HG02763 (cell line): ENCODE measurements around the gene ELOVL5.
"Not testable (repeated sequence)": the region's sequence is repeated elsewhere in the genome, so short reads cannot be mapped to it uniquely, and the experiment has no call there.

ENCODE experiments used
- ATAC-seq: cut with Tn5 transposase; IDR thresholded peaks from one replicate; pipeline ENCODE4 v1.9.1; 2021; ENCODE audit warnings: mild to moderate bottlenecking, moderate library complexity; ENCODE audit not compliant: unreplicated experiment

ELOVL5 gene, protein sequence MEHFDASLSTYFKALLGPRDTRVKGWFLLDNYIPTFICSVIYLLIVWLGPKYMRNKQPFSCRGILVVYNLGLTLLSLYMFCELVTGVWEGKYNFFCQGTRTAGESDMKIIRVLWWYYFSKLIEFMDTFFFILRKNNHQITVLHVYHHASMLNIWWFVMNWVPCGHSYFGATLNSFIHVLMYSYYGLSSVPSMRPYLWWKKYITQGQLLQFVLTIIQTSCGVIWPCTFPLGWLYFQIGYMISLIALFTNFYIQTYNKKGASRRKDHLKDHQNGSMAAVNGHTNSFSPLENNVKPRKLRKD

DNA sequence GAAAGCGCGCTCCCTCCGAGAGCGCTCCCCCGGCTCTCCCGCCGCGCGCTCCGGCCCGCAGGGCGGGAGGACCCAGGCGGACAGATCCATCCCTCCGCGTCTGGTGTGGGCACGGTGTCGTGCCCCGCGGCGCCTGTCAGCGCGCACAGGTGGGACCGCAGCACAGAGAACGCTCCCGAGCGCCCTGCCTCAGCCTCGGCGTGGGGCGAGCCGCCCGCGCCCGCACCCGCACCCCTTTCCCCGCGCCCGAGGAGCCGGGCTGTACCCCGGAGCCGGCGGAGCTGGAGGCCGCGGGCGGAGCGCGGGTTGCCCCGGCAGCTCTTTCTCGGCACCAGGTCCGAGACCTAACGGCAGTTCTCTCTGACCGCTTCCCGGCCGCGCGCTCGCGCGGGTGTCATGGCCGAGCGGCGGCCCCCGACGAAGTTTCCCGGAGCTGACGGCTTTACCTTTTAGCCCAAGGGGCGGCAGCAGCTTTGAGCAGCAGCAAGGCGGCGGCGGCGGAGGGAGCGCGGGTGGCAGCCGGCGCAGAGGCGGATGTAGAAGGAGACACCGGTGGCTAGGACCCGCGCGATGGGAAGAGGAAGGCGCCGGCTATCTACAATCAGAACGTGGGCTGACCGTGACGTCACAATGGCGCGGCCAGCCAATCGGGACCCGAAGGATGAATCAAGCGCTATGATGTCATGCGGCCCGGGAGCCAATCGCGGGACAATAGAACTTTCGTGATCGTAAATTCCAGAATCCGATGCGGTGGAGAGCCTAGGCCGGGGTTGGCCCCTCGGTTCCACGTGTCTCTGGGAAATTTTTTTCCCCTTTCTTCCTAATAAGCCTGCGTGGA, at the start of gene ELOVL5:
ELOVL5 (minus strand) TSS at position 580 of the 838 bp plus-strand sequence. CDS start 53,251 bp downstream, outside the sequence.
- ATAC-seq: peak; percentile 78

DNA sequence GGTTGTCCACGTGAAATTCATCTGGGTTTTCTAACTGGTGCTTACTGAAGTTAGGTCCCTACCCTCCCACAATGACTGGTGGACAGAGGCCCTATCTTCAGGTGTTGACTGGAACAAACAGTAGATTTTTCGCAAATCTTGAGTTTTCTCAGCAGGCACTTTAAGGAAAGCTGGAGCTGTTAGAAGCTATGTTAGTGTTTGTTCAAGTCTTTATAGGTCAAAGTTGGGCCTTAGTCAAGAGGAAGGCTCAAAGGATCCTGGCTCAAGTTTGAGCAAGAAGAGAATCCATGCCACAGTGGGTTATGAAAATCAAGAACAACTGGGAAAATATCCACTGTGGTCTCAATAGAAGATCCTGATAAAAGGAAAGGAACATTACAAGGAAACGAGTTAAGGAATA, 48.5 kb upstream of the ELOVL5 start:
- no peak for ATAC-seq

GRCh38 chr6:53395986-53396385, 47.2 kb upstream of the ELOVL5 start:
- ATAC-seq: no peak

DNA sequence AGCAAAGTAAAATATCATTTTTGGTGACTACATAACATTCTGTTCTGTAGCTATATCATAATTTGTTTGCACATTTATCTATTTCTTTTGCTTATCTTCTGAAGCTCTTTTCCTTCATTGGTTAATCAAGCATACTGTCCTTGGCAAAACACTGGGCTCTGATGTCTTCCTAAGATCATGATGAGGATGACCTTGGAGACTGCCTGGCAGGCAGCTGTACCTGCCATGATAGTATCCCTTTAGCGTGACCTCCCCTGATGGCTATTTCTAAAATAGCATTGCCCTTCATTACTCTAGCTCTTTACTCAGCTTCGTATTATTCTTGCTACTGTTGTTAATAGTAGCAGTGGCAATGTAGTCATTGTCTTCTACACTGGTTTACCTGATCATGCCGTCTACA, 46.0 kb upstream of the ELOVL5 start:
- ATAC-seq: no peak

- no peak for ATAC-seq
Observed at GRCh38 chr6:53391170-53391569, 42.4 kb upstream of the ELOVL5 start.

- no peak for ATAC-seq
Observed at GRCh38 chr6:53390010-53390409, 41.3 kb upstream of the ELOVL5 start.

DNA sequence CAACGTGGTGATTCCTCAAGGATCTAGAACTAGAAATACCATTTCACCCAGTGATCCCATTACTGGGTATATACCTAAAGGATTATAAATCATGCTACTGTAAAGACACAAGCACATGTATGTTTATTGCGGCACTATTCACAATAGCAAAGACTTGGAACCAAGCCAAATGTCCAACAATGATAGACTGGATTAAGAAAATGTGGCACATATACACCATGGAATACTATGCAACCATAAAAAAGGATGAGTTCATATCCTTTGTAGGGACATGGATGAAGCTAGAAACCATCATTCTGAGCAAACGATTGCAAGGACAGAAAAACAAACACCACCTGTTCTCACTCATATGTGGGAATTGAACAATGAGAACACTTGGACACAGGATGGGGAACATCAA, 39.9 kb upstream of the ELOVL5 start:
- ATAC-seq: not testable (repeated sequence)

DNA sequence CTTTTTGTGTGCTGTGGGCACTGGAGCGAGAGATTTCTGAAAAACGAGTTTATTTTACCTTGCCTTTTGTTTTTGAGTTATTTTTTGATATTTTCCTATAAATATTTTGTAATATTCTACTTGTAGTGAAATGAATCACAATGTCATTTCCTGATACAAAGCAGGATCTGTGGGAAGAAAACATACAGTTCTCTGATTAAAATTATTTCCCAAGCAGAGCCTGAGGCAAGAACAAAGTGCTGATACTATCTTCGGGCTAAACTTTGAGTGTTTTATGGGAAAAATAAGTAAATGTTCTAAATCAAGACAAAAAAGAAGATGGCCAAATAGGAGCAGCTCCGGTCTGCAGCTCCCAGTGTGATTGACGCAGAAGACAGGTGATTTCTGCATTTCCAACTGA, 33.7 kb upstream of the ELOVL5 start:
- no peak for ATAC-seq

DNA sequence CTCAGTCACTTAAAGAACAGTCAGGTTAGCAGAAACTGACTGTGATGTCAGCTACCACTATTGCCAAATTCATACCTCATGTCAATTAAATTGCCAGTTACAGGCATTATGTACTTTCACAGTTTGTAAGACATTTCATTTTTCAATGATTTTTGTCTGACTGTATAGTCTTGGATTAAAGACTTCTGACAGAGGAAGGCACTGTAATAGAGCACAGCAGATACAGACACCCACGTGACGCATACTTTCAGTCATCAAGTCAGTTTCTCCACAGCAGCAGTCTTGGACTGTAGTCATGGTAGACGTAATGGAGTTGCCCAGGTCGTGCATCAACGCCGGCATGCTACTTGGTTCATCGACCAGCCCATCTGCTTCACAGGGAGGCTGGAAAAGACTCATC, 29.5 kb upstream of the ELOVL5 start:
- no peak for ATAC-seq

DNA sequence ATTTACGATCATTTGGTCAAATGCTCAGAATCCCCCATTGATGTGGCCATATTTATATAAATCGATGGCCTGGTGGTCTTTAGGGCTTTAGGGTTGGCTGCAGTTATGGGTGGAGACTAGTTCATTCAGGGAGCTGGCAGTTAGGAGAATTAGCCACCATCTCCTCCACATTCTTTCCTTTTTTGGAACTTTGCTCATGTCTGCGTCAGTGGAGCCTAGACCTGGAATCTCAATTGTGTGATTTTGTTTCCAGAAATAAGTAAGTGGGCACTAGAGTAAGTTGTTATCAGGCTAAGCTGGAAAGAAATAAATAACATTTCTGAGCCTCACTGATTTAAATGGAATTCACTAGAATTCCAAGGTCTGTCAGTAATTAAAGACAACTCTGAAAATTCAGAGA, 29.0 kb upstream of the ELOVL5 start:
- ATAC-seq: no peak

- ATAC-seq: no peak
Observed at GRCh38 chr6:53377289-53377688, 28.5 kb upstream of the ELOVL5 start.

DNA sequence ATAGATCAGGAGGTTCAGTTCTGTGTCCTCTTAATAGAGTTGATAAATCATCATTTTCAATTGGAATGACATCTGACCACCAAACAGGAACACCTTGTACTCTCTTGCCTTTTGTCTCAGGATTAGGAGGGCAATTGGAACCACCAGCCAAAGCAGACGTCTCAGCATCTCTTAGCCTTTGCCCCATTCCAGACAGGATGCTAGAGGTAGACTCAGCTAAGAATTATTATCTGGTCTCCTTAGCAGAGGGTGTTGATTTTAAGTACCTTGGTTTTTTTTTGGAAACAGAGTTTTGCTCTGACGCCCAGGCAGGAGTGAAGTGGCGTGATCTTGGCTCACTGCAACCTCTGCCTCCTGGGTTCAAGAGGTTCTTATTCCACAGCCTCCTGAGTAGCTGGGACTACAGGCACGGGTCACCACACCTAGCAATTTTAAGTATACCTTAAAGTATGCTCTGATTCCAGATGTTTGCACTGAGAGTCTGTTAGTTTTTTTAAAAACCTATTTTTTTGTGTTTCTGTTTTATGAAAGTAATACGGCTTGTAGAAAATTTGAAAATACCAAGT, 28.0 kb upstream of the ELOVL5 start:
- no peak for ATAC-seq

DNA sequence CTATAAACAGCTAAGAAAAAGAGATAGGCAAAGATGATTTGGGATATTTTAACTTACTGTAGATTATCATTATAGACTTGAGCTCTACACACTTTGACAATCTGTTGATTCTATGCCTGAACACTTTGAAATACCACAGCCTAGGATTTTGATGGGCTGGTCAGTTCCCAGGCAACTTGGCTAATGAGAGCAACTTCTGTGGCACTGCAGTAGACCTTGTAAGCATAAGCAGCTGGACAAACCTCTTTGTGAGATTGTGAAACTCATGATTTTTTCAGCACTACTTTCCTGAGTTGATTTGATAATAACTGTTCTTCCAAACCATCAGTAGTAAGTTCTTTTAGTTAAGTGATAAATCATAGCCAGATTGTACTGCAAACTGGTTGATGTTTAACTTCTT, 27.1 kb upstream of the ELOVL5 start:
- ATAC-seq: no peak

GRCh38 chr6:53373638-53374037, 24.9 kb upstream of the ELOVL5 start:
- no peak for ATAC-seq

DNA sequence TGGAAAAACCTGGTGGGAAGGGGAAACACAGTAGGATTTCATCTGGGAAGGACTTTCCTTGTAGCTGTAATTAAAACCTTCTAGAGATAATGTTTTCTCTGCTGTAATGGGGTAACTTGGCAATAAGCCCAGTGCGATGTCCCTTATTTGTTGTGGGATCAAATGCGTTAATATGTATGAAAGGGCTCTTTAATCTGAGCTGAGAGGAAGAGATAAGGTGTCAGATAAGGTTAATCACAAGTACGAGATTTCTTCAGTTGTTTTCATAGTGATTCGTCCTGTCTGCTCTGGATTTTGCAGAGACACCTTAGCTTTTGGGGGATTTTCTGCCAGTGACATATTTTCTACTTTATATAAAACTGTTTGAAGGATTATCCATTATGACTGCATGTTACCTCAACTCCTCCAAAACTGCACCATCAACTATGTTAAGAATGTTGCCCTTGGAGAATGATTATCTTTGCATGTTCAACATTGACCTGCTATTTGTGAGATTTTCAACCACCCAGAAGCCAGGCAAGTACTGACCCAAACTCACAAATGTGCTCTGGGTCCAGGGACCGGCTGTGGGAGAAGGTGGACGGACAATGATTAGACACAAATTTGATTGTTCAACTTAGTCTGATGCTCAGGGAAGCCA, 21.2 kb upstream of the ELOVL5 start:
- ATAC-seq: no peak

DNA sequence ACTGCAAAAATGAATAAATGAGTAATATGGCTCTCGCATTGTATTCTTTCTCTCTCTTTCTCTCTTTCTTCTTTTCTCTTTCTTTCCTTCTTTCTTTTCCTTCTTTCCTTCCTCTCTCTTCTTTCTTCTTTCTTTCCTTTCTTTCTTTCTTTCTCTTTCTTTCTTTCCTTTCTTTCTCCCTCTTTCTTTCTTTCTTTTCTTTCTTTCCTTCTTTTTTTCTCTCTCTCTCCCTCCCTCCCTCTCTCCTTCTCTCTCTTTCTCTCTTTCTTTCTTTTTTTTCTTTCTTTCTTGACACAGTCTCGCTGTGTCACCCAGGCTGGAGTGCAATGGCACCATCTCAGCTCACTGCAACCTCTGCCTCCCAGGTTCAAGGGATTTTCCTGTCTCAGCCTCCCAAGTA, 20.3 kb upstream of the ELOVL5 start:
- ATAC-seq: no peak

- no peak for ATAC-seq
Observed at GRCh38 chr6:53366128-53366641, 17.4 kb upstream of the ELOVL5 start.

- no peak for ATAC-seq
Observed at GRCh38 chr6:53363341-53364079, 14.8 kb upstream of the ELOVL5 start.

GRCh38 chr6:53361549-53362031, 12.8 kb upstream of the ELOVL5 start:
- ATAC-seq: no peak
